Measurements from ENCODE around the gene SLC13A4. TPM values are rescaled to one million over a fixed set of nuclear protein-coding genes. Genes with fewer than 3 reads are reported as not detected.

The SLC13A4 gene
- total and polyA plus RNA-seq, 2 of the 4 experiments (the other 2 are of a cell fraction): 0.10 TPM; not detected in 1

DNA sequence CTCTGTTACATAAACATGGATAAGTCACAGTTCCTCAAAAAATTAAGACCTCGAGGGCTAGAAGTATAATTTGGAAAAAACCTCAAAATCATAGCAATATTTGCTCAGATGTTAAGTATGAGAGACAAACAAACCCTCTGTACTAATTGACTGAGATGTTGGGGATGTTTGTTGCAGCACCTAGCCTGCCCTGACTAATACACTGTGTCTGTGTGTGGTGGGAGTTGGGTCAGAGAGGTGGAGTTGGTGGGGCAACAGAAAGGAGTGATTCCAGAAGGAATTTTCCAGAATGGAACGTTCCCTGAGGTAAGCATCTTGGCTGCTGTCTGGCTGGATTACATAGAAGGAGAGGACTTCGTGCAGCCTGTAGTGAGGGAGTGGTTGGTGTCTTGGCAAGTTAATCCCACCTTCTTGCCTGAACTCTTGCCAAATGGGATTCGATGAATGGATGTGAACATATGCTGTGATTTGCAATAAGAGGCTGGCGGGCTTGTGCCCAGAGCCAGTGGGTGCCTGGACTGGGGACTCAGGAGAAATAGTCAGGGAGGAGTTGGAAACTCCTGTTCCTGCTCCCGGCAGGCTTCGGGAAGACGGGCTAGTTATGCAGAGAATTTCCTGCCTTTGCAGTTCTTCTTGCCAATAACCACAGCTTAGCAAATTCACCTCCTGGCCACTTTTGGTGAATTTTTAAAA, 29.9 kb upstream of the SLC13A4 start:
- Histone ChIP-seq H2BK5ac (ENCODE audit: low read depth, low read length, poor library complexity, severe bottlenecking) (peak overlapping the region; percentile 74), H4K8ac (ENCODE audit: low read depth in 2 of 2, low read length in 2 of 2) (peak overlapping the region; percentile 40 to 94; a peak in 3 of 4 replicates), H3K4me2 (ENCODE audit: low read depth, low read length) (no peak overlapping the region), H3K27me3 (ENCODE audit: control insufficient read depth, insufficient read depth, low read length) (no peaks in the 10 kb centered on the region), H3K9ac (ENCODE audit: low read depth, low read length) (no peak overlapping the region), H2AFZ (replicated peaks; ENCODE audit: low read length, poor library complexity) (peak overlapping the region; percentile 76), H3K9me1 (ENCODE audit: insufficient read depth, low read length) (peaks cover 14% of the 10 kb centered on the region), H3K4me3 (ENCODE audit: insufficient read depth, low read depth, low read length) (no peak overlapping the region), H2BK15ac (ENCODE audit: low read depth, low read length) (peak overlapping the region; percentile 89; the same call in 1 of the 3 replicates), H3K9me3 (ENCODE audit: control insufficient read depth, insufficient read depth, low read length) (no peaks in the 10 kb centered on the region), H4K5ac (ENCODE audit: low read depth, low read length) (peak overlapping the region; percentile 75), H2AK9ac (replicated peaks; ENCODE audit: low read depth, low read length, poor library complexity) (peak overlapping the region; percentile 74), H2BK20ac (ENCODE audit: low read depth, low read length) (peak overlapping the region; percentile 90), H2BK120ac (ENCODE audit: low read depth, low read length) (peak overlapping the region; percentile 95), H3K18ac (ENCODE audit: low read depth, low read length) (peak overlapping the region; percentile 87), H3K27ac (ENCODE audit: insufficient read depth, low read length) (peak overlapping the region; percentile 26; the same call in 1 of the 2 replicates), H4K91ac (ENCODE audit: insufficient read depth, low read depth, low read length) (peak overlapping the region; percentile 77), H3K14ac (replicated peaks; ENCODE audit: low read depth, low read length) (peak overlapping the region; percentile 88), H3K56ac (ENCODE audit: extremely low read depth, insufficient read depth, low read length) (peak overlapping the region; percentile 19; the same call in 1 of the 2 replicates), H3K4ac (ENCODE audit: low read depth, low read length) (peak overlapping the region; percentile 93), H2AK5ac (ENCODE audit: low read depth, low read length) (peak overlapping the region; percentile 81), H3K79me1 (ENCODE audit: low read depth in 1 of 2, low read length in 2 of 2) (no peaks in the 10 kb centered on the region), H3K36me3 (ENCODE audit: control insufficient read depth, insufficient read depth, low read length) (no peaks in the 10 kb centered on the region), H3K4me1 (ENCODE audit: control insufficient read depth, insufficient read depth, low read length) (peaks cover 17% of the 10 kb centered on the region), H4K20me1 (ENCODE audit: insufficient read depth, low read length) (no peaks in the 10 kb centered on the region), H3K23ac (ENCODE audit: low read depth, low read length) (peak overlapping the region; percentile 95)
- ChIA-PET POLR2A (ENCODE audit: unreplicated experiment) (no interaction called here), CTCF (interaction anchor here (1.7 kb wide), 1 partner anchor 20 kb away, joined by 3 read pairs; no protein-coding TSS in a partner anchor)
- BruUV-seq (replicated peaks): no TSS peak
- intact Hi-C loops (cut with micrococcal nuclease) (no loop called here), dilution Hi-C loops (cut with HindIII; ENCODE audit: low sequenced_read_pairs, unreplicated experiment) (no loop called here), in situ Hi-C loops (cut with MboI; ENCODE audit: low sequenced_read_pairs) (no loop called here)
- WGBS, 2 experiments (ENCODE audit: extremely low coverage in 2 of 2, insufficient read length in 1 of 2): 60% methylated on average over 1 of the region's 8 CpGs; no CpG with 5 or more reads in 1 of the 2 experiments
- DNase-seq (peak; percentile 54), ATAC-seq (ENCODE audit: low read depth) (peak; percentile 74)
- TF ChIP-seq, protein P1, sequence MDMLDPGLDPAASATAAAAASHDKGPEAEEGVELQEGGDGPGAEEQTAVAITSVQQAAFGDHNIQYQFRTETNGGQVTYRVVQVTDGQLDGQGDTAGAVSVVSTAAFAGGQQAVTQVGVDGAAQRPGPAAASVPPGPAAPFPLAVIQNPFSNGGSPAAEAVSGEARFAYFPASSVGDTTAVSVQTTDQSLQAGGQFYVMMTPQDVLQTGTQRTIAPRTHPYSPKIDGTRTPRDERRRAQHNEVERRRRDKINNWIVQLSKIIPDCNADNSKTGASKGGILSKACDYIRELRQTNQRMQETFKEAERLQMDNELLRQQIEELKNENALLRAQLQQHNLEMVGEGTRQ (IDR thresholded peaks at IDR 0.05; ENCODE audit: low read depth, low read length): no peak
- TF ChIP-seq NFE2L2 (IDR thresholded peaks at IDR 0.05; ENCODE audit: low read depth, low read length) (no peak), MXI1 (IDR thresholded peaks at IDR 0.05; ENCODE audit: borderline replicate concordance, low read depth, low read length) (no peak), MAFK (IDR thresholded peaks at IDR 0.05; ENCODE audit: low read depth, low read length) (no peak), MAZ (IDR thresholded peaks at IDR 0.05; ENCODE audit: borderline replicate concordance, low read depth, low read length) (no peak), CHD1 (IDR thresholded peaks at IDR 0.05; ENCODE audit: low read depth, low read length) (no peak), SMC3 (IDR thresholded peaks at IDR 0.05; ENCODE audit: low read depth, low read length) (no peak), FOS (IDR thresholded peaks at IDR 0.05; ENCODE audit: low read depth, low read length) (no peak), POLR2A (IDR thresholded peaks at IDR 0.05; ENCODE audit: low read depth, low read length) (no peak), BHLHE40 (IDR thresholded peaks at IDR 0.05; ENCODE audit: low read depth, low read length) (no peak), RFX5 (IDR thresholded peaks at IDR 0.05; ENCODE audit: low read depth, low read length) (no peak), CEBPB (IDR thresholded peaks at IDR 0.05; ENCODE audit: low read depth, low read length) (no peak), RCOR1 (IDR thresholded peaks at IDR 0.05; ENCODE audit: insufficient replicate concordance, low read length) (no peak), RAD21 (IDR thresholded peaks at IDR 0.05; ENCODE audit: low read length) (no peak)
- TF ChIP-seq, protein P2, sequence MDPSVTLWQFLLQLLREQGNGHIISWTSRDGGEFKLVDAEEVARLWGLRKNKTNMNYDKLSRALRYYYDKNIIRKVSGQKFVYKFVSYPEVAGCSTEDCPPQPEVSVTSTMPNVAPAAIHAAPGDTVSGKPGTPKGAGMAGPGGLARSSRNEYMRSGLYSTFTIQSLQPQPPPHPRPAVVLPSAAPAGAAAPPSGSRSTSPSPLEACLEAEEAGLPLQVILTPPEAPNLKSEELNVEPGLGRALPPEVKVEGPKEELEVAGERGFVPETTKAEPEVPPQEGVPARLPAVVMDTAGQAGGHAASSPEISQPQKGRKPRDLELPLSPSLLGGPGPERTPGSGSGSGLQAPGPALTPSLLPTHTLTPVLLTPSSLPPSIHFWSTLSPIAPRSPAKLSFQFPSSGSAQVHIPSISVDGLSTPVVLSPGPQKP (IDR thresholded peaks at IDR 0.05; ENCODE audit: borderline replicate concordance, low read depth, low read length): no peak

Data from IMR-90 (cell line).